Duodenal mucosa (tissue), 2 donors: ENCODE measurements around the gene PARVA.

ENCODE experiments used
- H3K27ac ChIP-seq: one replicate; pipeline ENCODE4 v1.7.0; 2013; ENCODE audit warnings: low read depth, low read length
- H3K27me3 ChIP-seq, 2 donors: one replicate each; pipeline ENCODE4 v1.7.0; 2013; ENCODE audit warnings: low read length in 2 of 2, control low read depth in 1 of 2; ENCODE audit not compliant: insufficient read depth in 2 of 2, control insufficient read depth in 1 of 2
- H3K36me3 ChIP-seq, 2 donors: one replicate each; pipeline ENCODE4 v1.7.0; 2013; ENCODE audit warnings: low read length in 2 of 2, control low read depth in 1 of 2; ENCODE audit not compliant: insufficient read depth in 2 of 2, control insufficient read depth in 1 of 2
- H3K4me1 ChIP-seq, 2 donors: one replicate each; pipeline ENCODE4 v1.7.0; 2013; ENCODE audit warnings: low read length in 2 of 2, control low read depth in 1 of 2; ENCODE audit not compliant: insufficient read depth in 2 of 2, control insufficient read depth in 1 of 2
- H3K4me3 ChIP-seq, 2 donors: one replicate each; pipeline ENCODE4 v1.7.0; 2013; ENCODE audit warnings: low read length in 2 of 2, low read depth in 1 of 2
- H3K9ac ChIP-seq, 2 donors: one replicate each; pipeline ENCODE4 v1.7.0; 2013; ENCODE audit warnings: low read length in 2 of 2, low read depth in 1 of 2
- H3K9me3 ChIP-seq, 2 donors: one replicate each; pipeline ENCODE4 v1.7.0; 2013; ENCODE audit warnings: low read length in 2 of 2, control low read depth in 1 of 2; ENCODE audit not compliant: control insufficient read depth in 1 of 2

Gene PARVA

DNA sequence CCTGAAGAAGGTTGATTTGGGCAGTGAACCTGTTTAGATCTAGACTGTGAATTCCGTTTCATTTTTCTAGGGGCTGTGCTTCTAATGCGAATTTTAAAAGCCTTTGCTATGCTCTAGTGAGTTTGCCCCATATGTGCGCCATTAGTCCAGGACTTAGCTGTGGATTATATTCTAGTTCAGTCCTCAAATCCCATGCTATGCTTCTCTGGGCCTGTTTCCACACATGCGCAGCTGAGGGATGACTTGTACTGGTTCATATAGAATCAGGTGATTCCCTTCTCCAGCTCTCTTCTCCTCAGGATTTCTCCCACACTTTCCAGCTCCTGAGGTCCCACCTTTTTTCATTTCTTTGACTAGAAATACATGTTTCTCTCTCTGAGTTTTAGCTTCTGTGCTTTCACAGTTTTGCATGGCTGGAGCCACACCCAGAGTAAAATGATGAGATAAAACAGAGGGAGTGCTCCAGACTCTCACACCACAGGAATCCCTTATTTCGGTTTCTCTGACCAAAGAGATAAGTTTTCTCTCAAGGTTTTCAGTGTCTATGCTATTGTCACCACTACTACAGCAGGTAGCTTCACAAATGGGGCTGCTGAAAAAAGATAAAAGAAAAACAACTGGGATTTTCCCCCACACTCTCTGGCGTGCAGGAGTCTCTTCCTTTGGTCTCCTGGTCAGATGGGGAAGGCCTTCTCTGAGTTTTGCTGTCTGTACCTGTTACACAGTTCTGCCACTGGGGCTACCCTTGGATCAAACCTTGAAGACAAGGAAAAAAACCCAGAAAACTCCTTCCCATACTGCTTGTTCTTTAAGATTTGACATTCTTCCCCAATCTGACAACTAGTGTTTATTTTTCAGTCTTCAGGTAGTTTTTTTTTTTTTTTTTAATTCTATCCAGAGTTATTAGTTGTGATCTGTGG lies 200.6 kb downstream of the PARVA start:
- Histone ChIP-seq H3K27ac (no peak overlapping the region), H3K4me3 (no peak overlapping the region), H3K27me3 (no peaks in the 10 kb centered on the region), H3K9me3 (no peaks in the 10 kb centered on the region), H3K4me1 (no peaks in the 10 kb centered on the region), H3K9ac (no peak overlapping the region), H3K36me3 (no peaks in the 10 kb centered on the region)

- Histone ChIP-seq H3K9ac (no peak overlapping the region), H3K9me3 (no peaks in the 10 kb centered on the region), H3K4me1 (peaks cover 4 to 7% of the 10 kb centered on the region in 2 donors), H3K4me3 (no peak overlapping the region), H3K36me3 (no peaks in the 10 kb centered on the region), H3K27me3 (no peaks in the 10 kb centered on the region), H3K27ac (no peak overlapping the region)
Observed at GRCh38 chr11:12581416-12581815, 204.0 kb downstream of the PARVA start.

- no peaks in the 10 kb centered on the region for H3K36me3 ChIP-seq
- H3K9ac ChIP-seq: no peak overlapping the region
- no peak overlapping the region for H3K27ac ChIP-seq
- no peaks in the 10 kb centered on the region for H3K9me3 ChIP-seq
- H3K4me1 ChIP-seq: peaks cover 4 to 7% of the 10 kb centered on the region in 2 donors
- no peaks in the 10 kb centered on the region for H3K27me3 ChIP-seq
- no peak overlapping the region for H3K4me3 ChIP-seq
Observed at GRCh38 chr11:12581923-12582322, 204.6 kb downstream of the PARVA start.
